Midbrain (tissue), 1 donor: Measurements from ENCODE around the gene SYT6.
A peak's percentile ranks its signal among the peaks of the same experiment; 100 is the strongest.

Experiments
- DNase-seq: peaks from one replicate; lab custom pipeline; 2025; lab: John Stamatoyannopoulos, UW

SYT6 gene

GRCh38 chr1:114093624-114094362, 59.9 kb downstream of the SYT6 start:
- no peak for DNase-seq

GRCh38 chr1:114092186-114093062, 61.2 kb downstream of the SYT6 start:
- DNase-seq = no peak

GRCh38 chr1:114091711-114092110, 62.0 kb downstream of the SYT6 start:
- DNase-seq = no peak

- DNase-seq = no peak
Measured at GRCh38 chr1:114090738-114091505, 62.7 kb downstream of the SYT6 start.

- no peak for DNase-seq
Measured at GRCh38 chr1:114089502-114090138, 64.0 kb downstream of the SYT6 start.

- DNase-seq = no peak
Measured at GRCh38 chr1:114088392-114089299, 65.0 kb downstream of the SYT6 start.

GRCh38 chr1:114087495-114087894, 66.2 kb downstream of the SYT6 start:
- DNase-seq = no peak

- no peak for DNase-seq
Measured at GRCh38 chr1:114086601-114087368, 66.9 kb downstream of the SYT6 start.

GRCh38 chr1:114082867-114083585, 70.6 kb downstream of the SYT6 start:
- no peak for DNase-seq

GRCh38 chr1:114082304-114082630, 71.4 kb downstream of the SYT6 start:
- DNase-seq = no peak

GRCh38 chr1:114081437-114082303, 72.0 kb downstream of the SYT6 start:
- DNase-seq = peak; percentile 15

GRCh38 chr1:114080511-114081436, 72.9 kb downstream of the SYT6 start:
- no peak for DNase-seq

- DNase-seq = no peak
Measured at GRCh38 chr1:114079596-114080190, 74.0 kb downstream of the SYT6 start.

GRCh38 chr1:114078116-114078515, 75.6 kb downstream of the SYT6 start:
- no peak for DNase-seq

- DNase-seq = no peak
Measured at GRCh38 chr1:114077188-114077587, 76.5 kb downstream of the SYT6 start.

- DNase-seq = no peak
Measured at GRCh38 chr1:114076308-114076707, 77.4 kb downstream of the SYT6 start.
